Purkinje cell (primary cell): ENCODE measurements around the gene NCAPH2. TPM values are rescaled to one million over a fixed set of nuclear protein-coding genes. Genes with fewer than 3 reads are reported as not detected.

Experiments
- polyA plus RNA-seq: library from polyadenylated mRNA; unstranded; fragments of >200 nt; fragmentation: Nextera tagmentation; gene quantifications from 2 replicates; pipeline ENCODE4 v1.2.1, GENCODE V29; 2014

NCAPH2 gene
- polyA plus RNA-seq, result 3.5 and 3.7 TPM in 2 replicates

DNA sequence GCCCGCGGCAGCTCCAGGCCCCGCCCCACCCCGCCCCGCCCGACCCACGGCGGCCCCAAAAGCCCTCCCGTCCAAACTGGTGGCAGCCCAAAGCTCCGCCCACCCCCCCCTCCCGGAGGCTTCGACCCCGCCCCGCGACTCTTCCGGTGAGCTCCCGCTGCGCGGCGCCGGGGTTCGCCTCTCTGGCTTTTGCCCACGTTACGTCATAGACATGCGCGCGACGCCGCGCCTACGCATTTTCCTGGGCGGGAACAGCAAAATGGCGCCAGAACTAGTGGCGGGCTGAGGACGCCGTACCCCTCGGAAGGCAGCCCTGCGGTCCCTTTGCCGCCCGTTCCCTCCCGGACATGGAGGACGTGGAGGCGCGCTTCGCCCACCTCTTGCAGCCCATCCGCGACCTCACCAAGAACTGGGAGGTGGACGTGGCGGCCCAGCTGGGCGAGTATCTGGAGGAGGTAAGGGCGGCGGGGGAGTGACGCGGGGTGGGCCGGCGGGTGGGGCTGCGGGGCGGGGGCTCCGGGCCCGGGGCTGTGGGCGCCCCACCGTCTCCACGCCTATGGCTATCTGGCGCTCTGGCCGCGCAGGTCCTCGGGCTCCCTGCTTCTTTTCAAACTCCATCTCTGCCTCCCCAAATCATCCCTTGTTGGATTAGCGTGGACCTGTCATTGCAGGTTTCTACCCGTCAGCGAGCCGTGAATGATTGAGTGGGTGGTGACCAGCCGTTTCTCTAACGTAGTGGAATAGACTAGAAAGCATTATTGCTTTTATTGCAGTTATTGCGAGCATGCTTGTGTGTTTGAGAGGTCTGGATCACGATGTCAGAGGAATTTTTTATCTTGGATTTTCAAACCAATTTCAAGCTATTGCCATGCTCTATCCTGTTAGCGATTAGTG lies at the start of gene NCAPH2:
NCAPH2 (plus strand) TSS at position 234 of the 894 bp plus-strand sequence; CDS start at position 348, 114 bp downstream.

GRCh38 chr22:50474710-50475651 lies 33.0 kb upstream of the NCAPH2 start, which contains the start of gene SBF1:
TSS of gene SBF1 (minus strand) at chr22:50475035. CDS start at chr22:50474840, 195 bp downstream.

DNA sequence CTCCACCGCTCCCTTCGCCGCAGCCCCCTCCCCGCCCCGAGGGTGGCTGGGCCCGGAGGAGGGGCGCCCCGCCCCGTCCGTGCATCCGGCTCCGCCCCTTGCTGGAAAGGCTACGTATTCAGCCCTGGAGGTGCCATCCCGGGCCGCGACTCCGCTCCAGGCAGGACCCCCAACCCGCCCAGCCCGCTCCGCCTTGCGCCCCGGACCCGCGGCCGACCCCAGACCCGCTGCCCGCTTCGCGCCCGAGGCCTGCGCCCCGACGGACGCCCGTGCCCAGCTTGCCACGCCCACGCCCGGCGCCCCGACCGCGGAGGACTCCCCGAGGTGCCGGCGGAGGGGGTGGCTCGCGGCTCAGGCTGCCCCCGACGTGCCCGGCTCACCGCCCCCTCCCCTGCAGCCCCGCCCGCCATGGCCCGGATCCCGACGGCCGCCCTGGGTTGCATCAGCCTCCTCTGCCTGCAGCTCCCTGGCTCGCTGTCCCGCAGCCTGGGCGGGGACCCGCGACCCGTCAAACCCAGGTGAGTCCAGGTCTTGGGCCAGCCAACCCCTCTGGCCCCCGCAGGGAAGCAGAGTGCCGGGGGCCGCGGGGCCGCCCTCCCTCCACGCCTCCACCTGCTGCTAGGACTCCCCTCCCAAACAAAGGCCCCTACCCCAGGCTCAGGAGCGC lies 26.5 kb upstream of the NCAPH2 start, which contains the start of gene ADM2:
ADM2 (plus strand) TSS at position 104 of the 667 bp plus-strand sequence; CDS start at position 409, 305 bp downstream.

GRCh38 chr22:50486561-50487289 lies 21.3 kb upstream of the NCAPH2 start, which contains the start of gene MIOX:
TSS of gene MIOX (plus strand) at chr22:50486859. CDS start at chr22:50486898, 39 bp downstream.

GRCh38 chr22:50507421-50507990 lies 518 bp upstream of the NCAPH2 start, which contains the start of gene LMF2:
TSS of gene LMF2 (minus strand) at chr22:50507702. CDS start at chr22:50507675, 27 bp downstream.

DNA sequence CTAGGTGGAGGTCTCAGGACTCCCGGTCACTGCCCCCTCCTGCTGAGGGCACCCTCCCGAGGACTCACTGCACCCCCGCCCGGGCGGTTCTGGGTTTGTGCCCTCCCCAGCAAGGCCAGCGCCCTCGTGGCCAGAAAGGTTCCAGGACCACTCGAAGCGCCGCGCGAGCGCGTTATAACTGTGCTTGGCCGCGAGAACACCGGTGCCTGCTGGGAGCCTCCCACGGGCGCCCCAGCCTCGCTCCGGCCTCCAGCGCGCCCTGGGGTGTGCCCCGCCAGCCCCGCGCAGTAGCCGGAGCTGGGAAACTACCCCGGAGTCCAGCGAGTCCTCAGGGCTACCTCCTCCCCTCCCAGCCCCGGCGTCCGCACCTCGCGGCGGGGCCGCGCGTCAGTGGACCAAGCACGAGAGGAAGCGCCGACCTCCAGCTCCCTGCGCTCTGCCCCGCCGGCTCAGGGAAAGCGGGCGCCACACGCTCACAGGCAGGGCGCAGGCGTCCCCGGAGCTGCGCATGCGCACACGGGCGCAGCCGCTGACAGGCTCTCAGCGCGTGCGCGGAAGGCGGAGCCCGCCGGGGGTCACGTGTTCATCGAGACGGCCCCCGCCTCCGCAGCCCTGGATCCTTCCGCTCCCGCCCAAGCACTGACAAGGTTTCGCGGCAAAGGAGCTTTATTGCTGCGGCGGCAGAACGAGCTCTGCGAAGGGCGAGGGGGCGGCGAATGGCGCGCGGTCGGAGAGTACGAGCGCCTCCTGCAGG lies 17.3 kb downstream of the NCAPH2 start, which contains the start of gene SCO2:
SCO2 (minus strand) TSS at position 495 of the 754 bp plus-strand sequence. CDS start 1,187 bp downstream, outside the sequence.

GRCh38 chr22:50529897-50530579 lies 22.0 kb downstream of the NCAPH2 start, which contains the start of gene TYMP:
TSS of gene TYMP (minus strand) at chr22:50530012. CDS start at chr22:50529709, 303 bp downstream.

GRCh38 chr22:50545522-50546325 lies 37.7 kb downstream of the NCAPH2 start, which contains the start of gene KLHDC7B:
TSS of gene KLHDC7B (plus strand) at chr22:50545899. CDS start at chr22:50546244, 345 bp downstream.

DNA sequence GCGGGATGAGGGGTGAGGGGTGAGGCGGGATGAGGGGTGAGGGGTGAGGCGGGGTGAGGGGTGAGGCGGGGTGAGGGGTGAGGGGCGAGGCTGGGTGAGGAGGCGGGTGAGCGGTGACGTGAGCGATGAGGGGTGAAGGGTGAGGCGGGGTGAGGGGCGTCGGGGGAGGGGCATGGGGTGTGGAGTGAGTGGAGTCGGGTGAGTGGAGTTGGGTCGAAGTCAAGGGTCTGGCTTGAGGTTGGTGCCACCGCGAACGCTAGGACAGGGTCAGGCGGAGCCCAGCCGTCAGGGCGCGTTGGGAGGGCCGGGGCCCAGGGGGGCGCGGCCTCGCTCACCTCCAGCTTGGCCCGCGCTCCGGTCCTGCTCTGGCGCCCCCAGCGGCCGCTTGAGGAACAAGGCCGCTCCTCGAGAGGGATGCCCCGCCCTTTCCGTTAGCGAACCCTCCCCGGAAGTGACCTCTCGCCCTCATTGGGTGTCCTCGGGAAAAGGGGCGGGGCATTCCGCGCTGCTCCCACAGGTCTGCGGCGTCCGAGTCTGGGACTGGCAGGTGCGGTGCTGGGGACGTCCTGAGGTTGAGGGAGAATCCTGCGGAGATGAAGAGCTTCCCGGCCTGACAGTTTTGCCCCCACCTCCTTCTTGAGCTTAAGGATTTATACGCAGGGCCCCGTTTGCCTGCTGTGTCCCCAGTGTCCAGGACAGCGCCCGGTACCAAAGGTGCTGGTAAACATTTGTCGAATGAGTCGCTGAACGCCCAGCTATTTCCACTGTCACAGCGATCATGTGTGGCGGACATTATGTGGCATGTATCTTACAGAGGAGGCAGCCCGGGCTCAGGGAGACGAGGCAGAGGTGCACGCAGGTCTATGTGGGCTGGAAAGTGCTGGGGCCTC lies 54.7 kb downstream of the NCAPH2 start, which contains the start of gene SYCE3:
SYCE3 (minus strand) TSS at position 397 of the 890 bp plus-strand sequence. CDS start 6,514 bp downstream, outside the sequence.

Other genes starting within 250 kb of the NCAPH2 start
- gene MAPK12, start 246.5 kb upstream of the NCAPH2 start, polyA plus RNA-seq, result 2.9 and 4.2 TPM in 2 replicates
- gene MAPK11, start 237.8 kb upstream of the NCAPH2 start, polyA plus RNA-seq, result 1.1 and 1.4 TPM in 2 replicates
- 0.84 and 0.95 TPM in 2 replicates for gene PLXNB2, start 200.6 kb upstream of the NCAPH2 start, polyA plus RNA-seq
- gene DENND6B, start 181.2 kb upstream of the NCAPH2 start, polyA plus RNA-seq, result 1.9 and 2.6 TPM in 2 replicates
- gene PPP6R2, start 164.9 kb upstream of the NCAPH2 start, polyA plus RNA-seq, result 1.7 and 2.1 TPM in 2 replicates
- gene SBF1, start 33.2 kb upstream of the NCAPH2 start, polyA plus RNA-seq, result 0.35 and 0.56 TPM in 2 replicates
- gene ADM2, start 26.7 kb upstream of the NCAPH2 start, polyA plus RNA-seq, result not detected in 2 replicates
- not detected in 2 replicates for gene MIOX, start 21.4 kb upstream of the NCAPH2 start, polyA plus RNA-seq
- gene LMF2, start 522 bp upstream of the NCAPH2 start, polyA plus RNA-seq, result 0.59 and 1.1 TPM in 2 replicates
- gene SCO2, start 17.4 kb downstream of the NCAPH2 start, polyA plus RNA-seq, result not detected in 2 replicates
- not detected in 2 replicates for gene TYMP, start 21.8 kb downstream of the NCAPH2 start, polyA plus RNA-seq
- 0.08 TPM in 1 of 2 replicates, not detected in the other for gene KLHDC7B, start 37.7 kb downstream of the NCAPH2 start, polyA plus RNA-seq
- 30.9 and 43.1 TPM in 2 replicates for gene SYCE3, start 54.7 kb downstream of the NCAPH2 start, polyA plus RNA-seq
- gene CPT1B, start 70.2 kb downstream of the NCAPH2 start, polyA plus RNA-seq, result 0.88 and 1.2 TPM in 2 replicates
- gene CHKB, start 74.6 kb downstream of the NCAPH2 start, polyA plus RNA-seq, result 23.5 and 35.9 TPM in 2 replicates
- 5.1 and 5.8 TPM in 2 replicates for gene MAPK8IP2, start 92.6 kb downstream of the NCAPH2 start, polyA plus RNA-seq
- 1.0 and 5.5 TPM in 2 replicates for gene ARSA, start 119.9 kb downstream of the NCAPH2 start, polyA plus RNA-seq
- gene SHANK3, start 164.6 kb downstream of the NCAPH2 start, polyA plus RNA-seq, result 0.43 and 0.65 TPM in 2 replicates
- gene ACR, start 230.0 kb downstream of the NCAPH2 start, polyA plus RNA-seq, result not detected in 2 replicates